Neutrophil (primary cell): Measurements from ENCODE around the gene MCAT.

Source experiments
- H3K27ac ChIP-seq: fragments of 200-600 bp; sonication (generic); 2 replicates; pipeline ENCODE4 v1.5.1; 2016; ENCODE audit warnings: mild to moderate bottlenecking, moderate library complexity
- H3K27me3 ChIP-seq: fragments of 200-600 bp; sonication (generic); 2 replicates; pipeline ENCODE4 v1.6.0; 2016; ENCODE audit warnings: mild to moderate bottlenecking
- H3K36me3 ChIP-seq: fragments of 200-600 bp; sonication (generic); 2 replicates; pipeline ENCODE4 v1.5.1; 2017
- H3K4me1 ChIP-seq, 2 experiments: fragments of 200-600 bp in 1 of 2; sonication (generic) in 1 of 2; 1 replicate in 1 of 2; 2 replicates in 1 of 2; pipeline versions ENCODE4 v1.5.1 to v1.6.1; 2013 to 2016; ENCODE audit warnings: low read depth in 1 of 2, low read length in 1 of 2, mild to moderate bottlenecking in 1 of 2, moderate library complexity in 1 of 2; ENCODE audit not compliant: control insufficient read depth in 1 of 2, insufficient read depth in 1 of 2
- H3K4me3 ChIP-seq, 2 experiments: fragments of 200-600 bp in 1 of 2; sonication (generic) in 1 of 2; 1 replicate in 1 of 2; 2 replicates in 1 of 2; pipeline ENCODE4 v1.5.1; 2013 to 2016; ENCODE audit warnings: low read depth in 1 of 2, low read length in 1 of 2, mild to moderate bottlenecking in 1 of 2, moderate library complexity in 1 of 2
- H3K9me3 ChIP-seq: fragments of 200-600 bp; sonication (generic); 2 replicates; pipeline ENCODE4 v1.5.1; 2016
- TF ChIP-seq, protein P1 (sequence below): fragments of 200-600 bp; sonication (generic); IDR thresholded peaks from 2 replicates; pipeline ENCODE4 v1.5.1; 2016; ENCODE audit warnings: antibody characterized with exemption

Gene MCAT

DNA sequence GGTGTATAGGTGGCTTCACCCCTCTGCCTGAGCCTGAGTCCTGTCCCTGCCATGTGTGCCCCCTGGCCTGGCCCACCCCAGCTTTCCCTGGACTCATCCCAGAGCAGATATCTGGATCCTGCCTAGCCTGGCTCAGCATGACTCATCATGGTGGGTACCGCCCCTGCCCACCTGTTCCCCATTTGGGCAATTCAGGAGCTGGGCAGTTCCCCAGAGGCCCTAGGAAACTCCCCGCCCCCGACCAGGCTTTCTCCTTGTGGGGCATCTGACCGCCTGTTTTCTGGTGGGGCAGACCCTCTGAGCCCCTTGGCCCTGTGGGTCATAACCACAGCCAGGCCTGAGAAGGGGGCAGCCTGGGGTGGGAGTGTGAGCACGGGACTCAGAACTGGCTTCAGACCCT is 12.6 kb upstream of the MCAT start:
- peaks cover 36% of the 10 kb centered on the region for H3K36me3 ChIP-seq
- no peaks in the 10 kb centered on the region for H3K9me3 ChIP-seq
- peak overlapping the region; percentile 44 to 46 for H3K4me3 ChIP-seq
- no peaks in the 10 kb centered on the region for H3K27me3 ChIP-seq
- H3K4me1 ChIP-seq: peaks cover 76 to 77% of the 10 kb centered on the region in 2 experiments
- TF ChIP-seq, protein P1, sequence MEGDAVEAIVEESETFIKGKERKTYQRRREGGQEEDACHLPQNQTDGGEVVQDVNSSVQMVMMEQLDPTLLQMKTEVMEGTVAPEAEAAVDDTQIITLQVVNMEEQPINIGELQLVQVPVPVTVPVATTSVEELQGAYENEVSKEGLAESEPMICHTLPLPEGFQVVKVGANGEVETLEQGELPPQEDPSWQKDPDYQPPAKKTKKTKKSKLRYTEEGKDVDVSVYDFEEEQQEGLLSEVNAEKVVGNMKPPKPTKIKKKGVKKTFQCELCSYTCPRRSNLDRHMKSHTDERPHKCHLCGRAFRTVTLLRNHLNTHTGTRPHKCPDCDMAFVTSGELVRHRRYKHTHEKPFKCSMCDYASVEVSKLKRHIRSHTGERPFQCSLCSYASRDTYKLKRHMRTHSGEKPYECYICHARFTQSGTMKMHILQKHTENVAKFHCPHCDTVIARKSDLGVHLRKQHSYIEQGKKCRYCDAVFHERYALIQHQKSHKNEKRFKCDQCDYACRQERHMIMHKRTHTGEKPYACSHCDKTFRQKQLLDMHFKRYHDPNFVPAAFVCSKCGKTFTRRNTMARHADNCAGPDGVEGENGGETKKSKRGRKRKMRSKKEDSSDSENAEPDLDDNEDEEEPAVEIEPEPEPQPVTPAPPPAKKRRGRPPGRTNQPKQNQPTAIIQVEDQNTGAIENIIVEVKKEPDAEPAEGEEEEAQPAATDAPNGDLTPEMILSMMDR: no peak
- peak overlapping the region; percentile 89 for H3K27ac ChIP-seq

DNA sequence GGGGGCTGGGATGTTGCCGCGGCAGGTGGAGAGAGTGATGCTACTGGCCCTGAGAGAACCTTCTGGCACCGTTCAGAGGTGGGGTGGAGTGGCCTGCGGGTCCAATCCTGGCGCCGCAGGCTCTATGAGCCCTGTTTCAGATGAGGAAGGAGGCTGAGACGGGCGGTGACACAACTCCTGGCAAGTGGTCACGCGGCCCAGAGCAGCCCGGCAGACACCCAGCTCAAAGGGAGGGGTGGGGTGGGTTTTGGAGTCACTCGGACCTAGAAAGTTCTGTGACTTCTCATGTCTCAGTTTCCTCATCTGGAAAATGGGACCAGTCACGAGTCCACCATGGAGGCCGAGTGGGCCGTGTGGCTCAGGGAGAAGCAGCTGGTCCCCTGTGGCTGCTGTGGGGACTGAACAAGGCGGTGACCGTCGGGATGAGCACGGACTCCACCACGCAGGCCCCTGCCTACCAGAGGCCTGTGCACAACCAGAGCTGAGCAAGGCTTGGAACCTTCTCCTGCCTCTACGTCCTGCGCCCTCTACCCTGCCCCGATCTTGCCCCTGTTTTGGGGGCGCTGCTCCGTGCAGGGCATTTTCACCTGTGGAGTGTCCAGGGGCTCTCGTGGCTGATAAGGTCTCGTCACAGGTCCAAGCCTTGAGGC is 11.8 kb upstream of the MCAT start:
- TF ChIP-seq, protein P1: peak; percentile 23
- Histone ChIP-seq H3K27me3 (no peaks in the 10 kb centered on the region), H3K27ac (peak overlapping the region; percentile 89), H3K4me3 (peak overlapping the region; percentile 44 to 46), H3K36me3 (peaks cover 28% of the 10 kb centered on the region), H3K4me1 (peaks cover 82 to 85% of the 10 kb centered on the region in 2 experiments), H3K9me3 (no peaks in the 10 kb centered on the region)

DNA sequence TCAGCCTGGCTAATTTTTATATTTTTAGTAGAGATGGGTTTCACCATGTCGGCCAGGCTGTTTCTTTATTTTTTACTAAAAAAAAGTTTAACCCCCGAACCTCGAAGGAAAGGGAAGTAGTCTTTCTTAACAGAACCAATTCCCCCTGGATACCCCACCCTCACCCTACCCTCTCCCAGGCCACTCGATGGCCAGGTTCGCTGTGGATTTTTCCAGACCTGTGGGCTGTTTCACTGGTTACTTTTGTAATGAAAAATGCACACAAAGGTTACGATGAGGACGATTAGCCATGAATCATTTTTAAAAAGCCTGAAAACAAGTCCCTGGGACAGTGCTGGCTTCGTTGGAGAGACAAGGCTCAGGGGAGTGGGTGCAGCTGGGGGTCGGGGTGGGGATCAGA is 10.7 kb upstream of the MCAT start:
- Histone ChIP-seq H3K27me3 (no peaks in the 10 kb centered on the region), H3K27ac (peak overlapping the region; percentile 89), H3K9me3 (no peaks in the 10 kb centered on the region), H3K4me1 (peaks cover 82 to 90% of the 10 kb centered on the region in 2 experiments), H3K36me3 (peaks cover 17% of the 10 kb centered on the region), H3K4me3 (peak overlapping the region; percentile 44 to 46)
- TF ChIP-seq, protein P1: no peak

DNA sequence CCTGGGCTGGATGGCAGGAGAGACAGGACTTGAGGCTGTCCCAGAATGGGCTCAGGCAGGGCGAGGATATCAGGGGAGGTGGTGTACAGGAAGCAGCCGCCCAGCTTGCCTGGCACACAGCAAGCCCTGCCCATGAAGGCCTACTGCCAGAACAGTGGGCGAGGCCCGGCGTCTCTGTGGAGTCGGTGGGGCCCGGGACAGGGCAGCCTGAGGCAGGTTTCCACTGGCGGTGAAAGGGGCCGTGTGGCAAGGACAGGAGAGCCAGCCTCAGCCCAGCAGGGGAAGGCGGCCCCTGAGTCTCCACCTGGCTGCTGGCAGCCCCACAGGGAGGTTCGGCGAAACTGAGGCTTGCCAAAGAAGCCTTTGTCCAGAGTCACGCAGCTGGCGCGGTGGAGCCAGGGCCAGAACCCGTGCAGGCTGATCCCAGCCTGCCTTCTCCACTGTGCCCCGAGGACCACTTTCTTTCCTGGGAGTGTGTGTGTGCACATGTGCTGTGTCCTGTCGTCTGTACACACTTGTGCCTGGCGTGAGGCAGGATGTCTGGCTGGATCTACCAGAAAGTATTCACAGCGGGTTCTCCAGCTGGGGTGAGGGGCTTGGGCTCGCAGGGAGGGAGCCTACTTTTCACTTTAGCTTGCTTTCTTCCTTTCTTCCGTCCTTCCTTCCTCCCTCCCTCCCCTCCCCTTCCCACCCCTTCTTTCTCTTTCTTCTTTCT is 9.3 kb upstream of the MCAT start:
- H3K4me3 ChIP-seq: peak overlapping the region; percentile 95 to 98
- no peaks in the 10 kb centered on the region for H3K27me3 ChIP-seq
- H3K9me3 ChIP-seq: no peaks in the 10 kb centered on the region
- peak overlapping the region; percentile 93 for H3K27ac ChIP-seq
- H3K4me1 ChIP-seq: peaks cover 82 to 90% of the 10 kb centered on the region in 2 experiments
- TF ChIP-seq, protein P1: no peak
- peaks cover 14% of the 10 kb centered on the region for H3K36me3 ChIP-seq

GRCh38 chr22:43152003-43152356 is 8.8 kb upstream of the MCAT start:
- TF ChIP-seq, protein P1: no peak
- Histone ChIP-seq H3K4me1 (peaks cover 80 to 91% of the 10 kb centered on the region in 2 experiments), H3K27me3 (no peaks in the 10 kb centered on the region), H3K4me3 (peak overlapping the region; percentile 95 to 98), H3K9me3 (no peaks in the 10 kb centered on the region), H3K36me3 (peaks cover 14% of the 10 kb centered on the region), H3K27ac (peak overlapping the region; percentile 93)
